COLO668 (cell line): ENCODE data around the gene SUPT3H.

Source experiments
- DNase-seq: peaks from one replicate; lab custom pipeline; 2025; ENCODE audit not compliant: unreplicated experiment; lab: John Stamatoyannopoulos, UW

The SUPT3H gene

GRCh38 chr6:44854712-44855443 is 522.9 kb downstream of the SUPT3H start:
- DNase-seq, result no peak

- no peak for DNase-seq
Observed at GRCh38 chr6:44851176-44851575, 526.6 kb downstream of the SUPT3H start.

GRCh38 chr6:44850312-44850711 is 527.4 kb downstream of the SUPT3H start:
- DNase-seq, result no peak

GRCh38 chr6:44849806-44850205 is 527.9 kb downstream of the SUPT3H start:
- DNase-seq, result no peak

- no peak for DNase-seq
Observed at GRCh38 chr6:44843734-44844133, 534.0 kb downstream of the SUPT3H start.

- DNase-seq, result no peak
Observed at GRCh38 chr6:44842616-44843015, 535.1 kb downstream of the SUPT3H start.

GRCh38 chr6:44841829-44842228 is 535.9 kb downstream of the SUPT3H start:
- no peak for DNase-seq

- DNase-seq, result no peak
Observed at GRCh38 chr6:44837741-44838140, 540.0 kb downstream of the SUPT3H start.

- DNase-seq, result no peak
Observed at GRCh38 chr6:44837255-44837654, 540.5 kb downstream of the SUPT3H start.

GRCh38 chr6:44833248-44833647 is 544.5 kb downstream of the SUPT3H start:
- DNase-seq, result no peak

GRCh38 chr6:44831002-44831610 is 546.6 kb downstream of the SUPT3H start:
- DNase-seq, result no peak

- no peak for DNase-seq
Observed at GRCh38 chr6:44829836-44830235, 547.9 kb downstream of the SUPT3H start.

- no peak for DNase-seq
Observed at GRCh38 chr6:44828780-44829179, 549.0 kb downstream of the SUPT3H start.

GRCh38 chr6:44826025-44826676 is 551.6 kb downstream of the SUPT3H start:
- DNase-seq, result no peak

- DNase-seq, result no peak
Observed at GRCh38 chr6:44825273-44825672, 552.5 kb downstream of the SUPT3H start.

GRCh38 chr6:44824567-44824966 is 553.2 kb downstream of the SUPT3H start:
- DNase-seq, result no peak

- no peak for DNase-seq
Observed at GRCh38 chr6:44820759-44821158, 557.0 kb downstream of the SUPT3H start.

- DNase-seq, result no peak
Observed at GRCh38 chr6:44820321-44820720, 557.4 kb downstream of the SUPT3H start.

GRCh38 chr6:44811456-44811855 is 566.3 kb downstream of the SUPT3H start:
- no peak for DNase-seq

- no peak for DNase-seq
Observed at GRCh38 chr6:44809258-44809657, 568.5 kb downstream of the SUPT3H start.

- DNase-seq, result no peak
Observed at GRCh38 chr6:44808148-44808547, 569.6 kb downstream of the SUPT3H start.

- no peak for DNase-seq
Observed at GRCh38 chr6:44806656-44807055, 571.1 kb downstream of the SUPT3H start.
